WI38 (cell line): ENCODE data around the gene HOXC6.

ENCODE experiments used
- H3K4me3 ChIP-seq: 2 replicates; pipeline ENCODE4 v1.5.1; 2011; ENCODE audit warnings: low read depth, mild to moderate bottlenecking, control low read depth, low read length
- CTCF ChIP-seq: IDR thresholded peaks from 2 replicates; pipeline ENCODE4 v1.5.1; 2012; ENCODE audit warnings: low read depth, mild to moderate bottlenecking, control low read depth, low read length

The HOXC6 gene

GRCh38 chr12:53992377-53992889 lies 35.8 kb upstream of the HOXC6 start:
- TF ChIP-seq CTCF, result no peak
- H3K4me3 ChIP-seq, result no peak overlapping the region

GRCh38 chr12:53993162-53994008 lies 34.9 kb upstream of the HOXC6 start:
- H3K4me3 ChIP-seq, result no peak overlapping the region
- TF ChIP-seq CTCF, result no peak

- TF ChIP-seq CTCF, result no peak
- H3K4me3 ChIP-seq, result no peak overlapping the region
Measured at GRCh38 chr12:53994009-53994263, 34.3 kb upstream of the HOXC6 start.

GRCh38 chr12:53994264-53995001 lies 33.8 kb upstream of the HOXC6 start:
- H3K4me3 ChIP-seq, result no peak overlapping the region
- TF ChIP-seq CTCF, result no peak

- no peak overlapping the region for H3K4me3 ChIP-seq
- TF ChIP-seq CTCF, result no peak
Measured at GRCh38 chr12:53995002-53995377, 33.2 kb upstream of the HOXC6 start.

GRCh38 chr12:53995378-53996239 lies 32.6 kb upstream of the HOXC6 start:
- no peak overlapping the region for H3K4me3 ChIP-seq
- no peak for TF ChIP-seq CTCF
